Measurements from ENCODE around the gene KMT2C. TPM values are rescaled to one million over a fixed set of nuclear protein-coding genes. Genes with fewer than 3 reads are reported as not detected.
A peak's percentile ranks its signal among the peaks of the same experiment; 100 is the strongest.

Gene KMT2C
- total and polyA plus RNA-seq, 2 of the 13 experiments (the other 11 are each of a cell fraction or from before 2014, with no cell fraction given) = 7.1 to 14.4 TPM

DNA sequence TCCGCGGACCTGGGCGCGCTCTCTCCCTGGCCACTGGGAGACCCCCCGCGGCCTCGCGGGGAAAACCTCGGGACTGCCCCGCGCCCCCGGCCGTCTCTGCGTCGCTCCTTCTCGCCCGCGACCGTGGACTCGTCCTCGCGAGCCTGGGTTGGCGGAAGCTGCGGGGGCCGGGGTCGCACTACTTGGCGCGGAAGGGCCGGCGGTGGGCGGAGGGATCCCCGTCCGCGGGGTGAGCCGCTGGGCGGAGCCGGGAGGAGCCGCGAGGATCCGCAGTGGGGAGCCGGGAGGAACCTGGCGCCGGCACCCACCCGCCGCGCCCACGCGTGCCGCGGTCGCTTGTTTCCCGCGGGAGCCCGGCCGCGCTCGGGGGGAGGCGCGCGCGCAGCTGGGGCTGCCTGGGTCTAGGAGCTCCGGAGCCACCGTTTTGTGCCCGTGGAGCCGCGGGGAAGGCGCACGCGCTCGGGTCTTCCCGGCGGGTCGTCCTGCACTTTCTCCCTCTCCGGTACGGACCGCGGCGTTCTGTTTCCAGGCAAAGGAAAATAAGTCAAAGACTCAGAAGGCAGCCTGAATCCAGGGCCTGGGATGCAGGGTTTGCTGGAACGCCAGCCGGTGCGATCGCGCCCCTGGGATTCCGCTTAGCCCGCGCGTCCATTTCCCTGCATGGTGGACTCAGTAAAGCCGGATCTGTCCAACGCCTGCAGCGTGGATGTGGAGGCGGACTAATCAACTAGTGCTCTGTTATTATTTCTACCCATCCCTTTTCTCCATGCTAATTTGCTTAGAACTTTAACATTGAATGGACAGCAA is 28.7 kb upstream of the KMT2C start (continued):
- TF ChIP-seq, protein P1, sequence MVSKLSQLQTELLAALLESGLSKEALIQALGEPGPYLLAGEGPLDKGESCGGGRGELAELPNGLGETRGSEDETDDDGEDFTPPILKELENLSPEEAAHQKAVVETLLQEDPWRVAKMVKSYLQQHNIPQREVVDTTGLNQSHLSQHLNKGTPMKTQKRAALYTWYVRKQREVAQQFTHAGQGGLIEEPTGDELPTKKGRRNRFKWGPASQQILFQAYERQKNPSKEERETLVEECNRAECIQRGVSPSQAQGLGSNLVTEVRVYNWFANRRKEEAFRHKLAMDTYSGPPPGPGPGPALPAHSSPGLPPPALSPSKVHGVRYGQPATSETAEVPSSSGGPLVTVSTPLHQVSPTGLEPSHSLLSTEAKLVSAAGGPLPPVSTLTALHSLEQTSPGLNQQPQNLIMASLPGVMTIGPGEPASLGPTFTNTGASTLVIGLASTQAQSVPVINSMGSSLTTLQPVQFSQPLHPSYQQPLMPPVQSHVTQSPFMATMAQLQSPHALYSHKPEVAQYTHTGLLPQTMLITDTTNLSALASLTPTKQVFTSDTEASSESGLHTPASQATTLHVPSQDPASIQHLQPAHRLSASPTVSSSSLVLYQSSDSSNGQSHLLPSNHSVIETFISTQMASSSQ (IDR thresholded peaks at IDR 0.05; ENCODE audit: low read depth) = no peak
- TF ChIP-seq, protein P1 (CRISPR knock-in tag; IDR thresholded peaks at IDR 0.05; ENCODE audit: borderline replicate concordance) = no peak
- TF ChIP-seq RBFOX2 (IDR thresholded peaks at IDR 0.05; ENCODE audit: low read depth, low read length) = peak; percentile 94
- TF ChIP-seq SOX6 (IDR thresholded peaks at IDR 0.05) = no peak
- TF ChIP-seq SOX6 (CRISPR knock-in tag; IDR thresholded peaks at IDR 0.05) = no peak
- no peak for TF ChIP-seq ZNF816 (CRISPR knock-in tag; IDR thresholded peaks at IDR 0.05; ENCODE audit: borderline replicate concordance)
- no peak for TF ChIP-seq SIX4 (CRISPR knock-in tag; IDR thresholded peaks at IDR 0.05)
- TF ChIP-seq PRDM4 (CRISPR knock-in tag; IDR thresholded peaks at IDR 0.05; ENCODE audit: borderline replicate concordance) = no peak
- no peak for TF ChIP-seq NR3C1 (CRISPR knock-in tag; IDR thresholded peaks at IDR 0.05)
- TF ChIP-seq KDM6A (CRISPR knock-in tag; IDR thresholded peaks at IDR 0.05; ENCODE audit: low read depth) = 0 out of 2 replicates have a peak, but pooled peaks have one; percentile 3
- TF ChIP-seq ZBTB1 (CRISPR knock-in tag; IDR thresholded peaks at IDR 0.05; ENCODE audit: borderline replicate concordance) = no peak
- TF ChIP-seq ZNF674 (CRISPR knock-in tag; IDR thresholded peaks at IDR 0.05; ENCODE audit: low read depth) = peak; percentile 43; the same call in 1 of the 2 replicates
- TF ChIP-seq, protein P2, sequence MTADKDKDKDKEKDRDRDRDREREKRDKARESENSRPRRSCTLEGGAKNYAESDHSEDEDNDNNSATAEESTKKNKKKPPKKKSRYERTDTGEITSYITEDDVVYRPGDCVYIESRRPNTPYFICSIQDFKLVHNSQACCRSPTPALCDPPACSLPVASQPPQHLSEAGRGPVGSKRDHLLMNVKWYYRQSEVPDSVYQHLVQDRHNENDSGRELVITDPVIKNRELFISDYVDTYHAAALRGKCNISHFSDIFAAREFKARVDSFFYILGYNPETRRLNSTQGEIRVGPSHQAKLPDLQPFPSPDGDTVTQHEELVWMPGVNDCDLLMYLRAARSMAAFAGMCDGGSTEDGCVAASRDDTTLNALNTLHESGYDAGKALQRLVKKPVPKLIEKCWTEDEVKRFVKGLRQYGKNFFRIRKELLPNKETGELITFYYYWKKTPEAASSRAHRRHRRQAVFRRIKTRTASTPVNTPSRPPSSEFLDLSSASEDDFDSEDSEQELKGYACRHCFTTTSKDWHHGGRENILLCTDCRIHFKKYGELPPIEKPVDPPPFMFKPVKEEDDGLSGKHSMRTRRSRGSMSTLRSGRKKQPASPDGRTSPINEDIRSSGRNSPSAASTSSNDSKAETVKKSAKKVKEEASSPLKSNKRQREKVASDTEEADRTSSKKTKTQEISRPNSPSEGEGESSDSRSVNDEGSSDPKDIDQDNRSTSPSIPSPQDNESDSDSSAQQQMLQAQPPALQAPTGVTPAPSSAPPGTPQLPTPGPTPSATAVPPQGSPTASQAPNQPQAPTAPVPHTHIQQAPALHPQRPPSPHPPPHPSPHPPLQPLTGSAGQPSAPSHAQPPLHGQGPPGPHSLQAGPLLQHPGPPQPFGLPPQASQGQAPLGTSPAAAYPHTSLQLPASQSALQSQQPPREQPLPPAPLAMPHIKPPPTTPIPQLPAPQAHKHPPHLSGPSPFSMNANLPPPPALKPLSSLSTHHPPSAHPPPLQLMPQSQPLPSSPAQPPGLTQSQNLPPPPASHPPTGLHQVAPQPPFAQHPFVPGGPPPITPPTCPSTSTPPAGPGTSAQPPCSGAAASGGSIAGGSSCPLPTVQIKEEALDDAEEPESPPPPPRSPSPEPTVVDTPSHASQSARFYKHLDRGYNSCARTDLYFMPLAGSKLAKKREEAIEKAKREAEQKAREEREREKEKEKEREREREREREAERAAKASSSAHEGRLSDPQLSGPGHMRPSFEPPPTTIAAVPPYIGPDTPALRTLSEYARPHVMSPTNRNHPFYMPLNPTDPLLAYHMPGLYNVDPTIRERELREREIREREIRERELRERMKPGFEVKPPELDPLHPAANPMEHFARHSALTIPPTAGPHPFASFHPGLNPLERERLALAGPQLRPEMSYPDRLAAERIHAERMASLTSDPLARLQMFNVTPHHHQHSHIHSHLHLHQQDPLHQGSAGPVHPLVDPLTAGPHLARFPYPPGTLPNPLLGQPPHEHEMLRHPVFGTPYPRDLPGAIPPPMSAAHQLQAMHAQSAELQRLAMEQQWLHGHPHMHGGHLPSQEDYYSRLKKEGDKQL (CRISPR knock-in tag; IDR thresholded peaks at IDR 0.05; ENCODE audit: low read depth) = no peak
- peak; percentile 63; the same call in 1 of the 2 replicates for TF ChIP-seq ZFP91 (CRISPR knock-in tag; IDR thresholded peaks at IDR 0.05; ENCODE audit: borderline replicate concordance)
- TF ChIP-seq NBN (conservative IDR thresholded peaks at IDR 0.05) = no peak
